GM23338 (cell line): ENCODE results near the gene CACUL1. TPM values are rescaled to one million over a fixed set of nuclear protein-coding genes. Genes with fewer than 3 reads are reported as not detected.

ENCODE experiments used
- ATAC-seq: fragments of 200-7000 bp; cut with Tn5 transposase; 3 replicates; pipeline ENCODE4 v1.9.1; 2020
- DNase-seq: peaks from one replicate; pipeline ENCODE4 v3.0.0-alpha.2; 2015; ENCODE audit warnings: low spot score
- H2AFZ ChIP-seq: fragments of 200-600 bp; sonication (generic); 2 replicates; pipeline ENCODE4 v1.8.0; 2016; ENCODE audit warnings: antibody characterized with exemption, mild to moderate bottlenecking, moderate library complexity
- H3F3A ChIP-seq: fragments of 200-600 bp; sonication (generic); replicated peaks from 2 replicates; pipeline ENCODE4 v1.8.0; 2017; ENCODE audit warnings: antibody characterized with exemption, mixed run types, low read depth
- H3K27ac ChIP-seq: fragments of 200-600 bp; sonication (generic); 2 replicates; pipeline ENCODE4 v1.6.1; 2016; ENCODE audit warnings: low read depth
- H3K27me3 ChIP-seq: fragments of 200-600 bp; sonication (generic); 2 replicates; pipeline ENCODE4 v1.8.0; 2016; ENCODE audit warnings: mild to moderate bottlenecking, mixed run types, moderate library complexity; ENCODE audit not compliant: insufficient read depth
- H3K36me3 ChIP-seq: fragments of 200-600 bp; sonication (generic); 2 replicates; pipeline ENCODE4 v1.8.0; 2016; ENCODE audit warnings: mild to moderate bottlenecking; ENCODE audit not compliant: insufficient read depth
- H3K4me1 ChIP-seq: fragments of 200-600 bp; sonication (generic); 2 replicates; pipeline ENCODE4 v1.8.0; 2016; ENCODE audit warnings: mild to moderate bottlenecking, moderate library complexity; ENCODE audit not compliant: insufficient read depth
- H3K4me2 ChIP-seq: fragments of 200-600 bp; sonication (generic); 2 replicates; pipeline ENCODE4 v1.7.1; 2017; ENCODE audit warnings: mixed run types
- H3K4me3 ChIP-seq: fragments of 200-600 bp; sonication (generic); 2 replicates; pipeline ENCODE4 v1.6.1; 2016; ENCODE audit warnings: mixed run types
- H3K79me2 ChIP-seq: fragments of 200-600 bp; sonication (generic); replicated peaks from 2 replicates; pipeline ENCODE4 v1.8.0; 2017; ENCODE audit warnings: mild to moderate bottlenecking; ENCODE audit not compliant: insufficient read depth
- H3K9me2 ChIP-seq: fragments of 200-600 bp; sonication (generic); 2 replicates; pipeline ENCODE4 v1.8.0; 2017; ENCODE audit not compliant: insufficient read depth
- H4K20me1 ChIP-seq: fragments of 200-600 bp; sonication (generic); replicated peaks from 2 replicates; pipeline ENCODE4 v1.8.0; 2017; ENCODE audit warnings: mild to moderate bottlenecking; ENCODE audit not compliant: insufficient read depth
- H3K27ac Mint-ChIP-seq: 2 replicates; pipeline ENCODE4 v1.8.0; 2020; ENCODE audit warnings: inconsistent platforms, mild to moderate bottlenecking, moderate library complexity, mixed read lengths
- H3K27me3 Mint-ChIP-seq: 3 replicates; pipeline ENCODE4 v1.8.0; 2022; ENCODE audit warnings: low read depth, mild to moderate bottlenecking, moderate library complexity, mixed read lengths, inconsistent platforms; ENCODE audit not compliant: insufficient read depth, poor library complexity
- H3K36me3 Mint-ChIP-seq: 3 replicates; pipeline ENCODE4 v1.8.0; 2021; ENCODE audit warnings: low read depth, mild to moderate bottlenecking, inconsistent platforms, moderate library complexity, mixed read lengths
- H3K4me1 Mint-ChIP-seq: 3 replicates; pipeline ENCODE4 v1.8.0; 2020; ENCODE audit warnings: mild to moderate bottlenecking, inconsistent platforms, mixed read lengths
- H3K4me3 Mint-ChIP-seq: 3 replicates; pipeline ENCODE4 v1.8.0; 2021; ENCODE audit warnings: moderate library complexity, mild to moderate bottlenecking, inconsistent platforms, mixed read lengths
- H3K9me3 Mint-ChIP-seq: 3 replicates; pipeline ENCODE4 v1.8.0; 2020; ENCODE audit warnings: moderate library complexity, mild to moderate bottlenecking, inconsistent platforms, mixed read lengths
- CREB1 ChIP-seq: fragments of 250-450 bp; sonication (Bioruptor Pico); IDR thresholded peaks from 2 replicates; pipeline ENCODE4 v1.5.0; 2020; ENCODE audit warnings: low read depth, mild to moderate bottlenecking, moderate library complexity
- CTCF ChIP-seq, 2 experiments: fragments of 200-600 bp in 1 of 2; sonication (generic) in 1 of 2; conservative IDR thresholded peaks; 2 replicates each; pipeline versions ENCODE4 v1.5.1 to v1.6.1; 2016 to 2017; ENCODE audit warnings: antibody characterized with exemption in 2 of 2, low read depth in 2 of 2, mild to moderate bottlenecking in 2 of 2, moderate library complexity in 1 of 2
- ETS1 ChIP-seq: IDR thresholded peaks from 2 replicates; pipeline ENCODE4 v1.6.1; 2016; ENCODE audit warnings: antibody characterized with exemption
- EZH2 ChIP-seq: fragments of 200-600 bp; sonication (generic); IDR thresholded peaks from one replicate; pipeline ENCODE4 v1.8.0; 2017; ENCODE audit warnings: antibody characterized with exemption, mild to moderate bottlenecking, low read depth; ENCODE audit not compliant: unreplicated experiment
- EZH2phosphoT487 ChIP-seq: fragments of 200-600 bp; sonication (generic); IDR thresholded peaks from one replicate; pipeline ENCODE4 v1.8.1; 2018; ENCODE audit warnings: antibody characterized with exemption; ENCODE audit not compliant: unreplicated experiment
- JUNB ChIP-seq: IDR thresholded peaks from one replicate; pipeline ENCODE4 v1.6.1; 2016; ENCODE audit warnings: antibody characterized with exemption; ENCODE audit not compliant: unreplicated experiment
- NANOG ChIP-seq: IDR thresholded peaks from 2 replicates; pipeline ENCODE4 v1.6.1; 2016; ENCODE audit warnings: antibody characterized with exemption, borderline replicate concordance
- POLR2AphosphoS5 ChIP-seq: IDR thresholded peaks from 2 replicates; pipeline ENCODE4 v1.6.1; 2016; ENCODE audit warnings: antibody characterized with exemption, low read depth
- REST ChIP-seq: IDR thresholded peaks from one replicate; pipeline ENCODE4 v1.6.1; 2018; ENCODE audit warnings: antibody characterized with exemption; ENCODE audit not compliant: unreplicated experiment
- STAT1 ChIP-seq: IDR thresholded peaks from one replicate; pipeline ENCODE4 v1.6.1; 2016; ENCODE audit warnings: antibody characterized with exemption; ENCODE audit not compliant: unreplicated experiment
- ZNF114 ChIP-seq: fragments of 250-450 bp; sonication (Bioruptor Pico); IDR thresholded peaks from 2 replicates; pipeline ENCODE4 v1.5.0; 2020; ENCODE audit warnings: mild to moderate bottlenecking, moderate library complexity
- ZNF331 ChIP-seq: fragments of 250-450 bp; sonication (Bioruptor Pico); IDR thresholded peaks from 2 replicates; pipeline ENCODE4 v1.5.0; 2020; ENCODE audit warnings: low read depth, mild to moderate bottlenecking, moderate library complexity
- ZNF462 ChIP-seq: fragments of 250-450 bp; sonication (Bioruptor Pico); IDR thresholded peaks from 2 replicates; pipeline ENCODE4 v1.5.0; 2020; ENCODE audit warnings: mild to moderate bottlenecking, moderate library complexity
- polyA plus RNA-seq: library from polyadenylated mRNA; unstranded; fragments of >200 nt; fragmentation: Nextera tagmentation; extraction: Ambion mirVana; gene quantifications from 2 replicates; pipeline ENCODE4 v1.2.1, GENCODE V29; 2016
- total RNA-seq: library from RNA; depleted of rRNA; stranded (reverse); fragments of >200 nt; shearing (Covaris generic); gene quantifications from 2 replicates; pipeline ENCODE4 v1.2.3, GENCODE V29; 2014

Gene CACUL1
- total and polyA plus RNA-seq, 2 experiments from 2014 or later: 46.4 to 59.4 TPM

- H4K20me1 ChIP-seq: no peaks in the 10 kb centered on the region
- peaks cover 3% of the 10 kb centered on the region; the same call in 1 of the 3 replicates for H3K4me1 Mint-ChIP-seq
- no peak for ATAC-seq
- H3K27me3 Mint-ChIP-seq: peaks cover 4% of the 10 kb centered on the region
- H3K79me2 ChIP-seq: no peaks in the 10 kb centered on the region
- no peak overlapping the region for H3K27ac Mint-ChIP-seq
- no peaks in the 10 kb centered on the region for H3K4me1 ChIP-seq
- H3K36me3 Mint-ChIP-seq: no peaks in the 10 kb centered on the region
- H3F3A ChIP-seq: no peaks in the 10 kb centered on the region
- H3K36me3 ChIP-seq: no peaks in the 10 kb centered on the region
- no peak overlapping the region for H3K4me3 Mint-ChIP-seq
- H3K9me2 ChIP-seq: no peaks in the 10 kb centered on the region
- H3K4me3 ChIP-seq: no peak overlapping the region
- TF ChIP-seq NANOG: no peak
- no peak for TF ChIP-seq CREB1
- no peak for TF ChIP-seq ZNF462 (CRISPR knock-in tag)
- no peak for TF ChIP-seq POLR2AphosphoS5
- TF ChIP-seq EZH2phosphoT487: no peak
- TF ChIP-seq CTCF (conservative IDR thresholded peaks at IDR 0.05; ENCODE audit: low read depth in 2 of 2): no peak
- TF ChIP-seq REST: no peak
- TF ChIP-seq EZH2: no peak
- no peak for TF ChIP-seq ZNF114 (CRISPR knock-in tag)
- TF ChIP-seq STAT1: no peak
- no peak for TF ChIP-seq ZNF331 (CRISPR knock-in tag)
- no peak for TF ChIP-seq JUNB
- no peak for TF ChIP-seq ETS1
- H3K27me3 ChIP-seq: no peaks in the 10 kb centered on the region
- peaks cover 14% of the 10 kb centered on the region; the same call in 2 of the 3 replicates for H3K9me3 Mint-ChIP-seq
- no peak for DNase-seq
- H3K27ac ChIP-seq: no peak overlapping the region
- H3K4me2 ChIP-seq: no peak overlapping the region
- no peak overlapping the region for H2AFZ ChIP-seq
Observed at GRCh38 chr10:118769898-118770600, 15.3 kb upstream of the CACUL1 start.
